ENCODE data around the gene PITPNM3. TPM values are rescaled to one million over a fixed set of nuclear protein-coding genes. Genes with fewer than 3 reads are reported as not detected.

The PITPNM3 gene
- total and polyA plus RNA-seq, 2 of the 8 experiments (the other 6 are each of a cell fraction or from before 2014, with no cell fraction given), result 1.7 to 3.1 TPM

DNA sequence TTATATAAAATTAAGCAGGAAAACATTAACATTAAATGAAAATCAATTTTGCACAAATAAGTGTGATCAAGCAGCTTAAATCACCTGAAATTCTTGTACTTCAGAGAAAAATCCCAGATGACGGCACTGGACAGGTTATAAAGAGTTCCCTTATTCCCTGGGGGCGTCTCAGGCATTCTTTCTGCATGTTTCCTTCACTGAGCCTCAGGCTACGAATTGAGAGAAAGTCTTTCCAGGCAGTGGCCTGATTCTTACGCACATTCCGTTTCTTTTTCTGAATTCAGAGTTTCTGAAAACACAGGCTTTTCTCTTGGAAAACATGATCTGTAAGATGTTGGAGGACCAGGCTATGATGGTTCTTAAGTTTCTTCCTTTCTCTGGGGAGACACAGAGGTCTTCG lies 22.1 kb upstream of the PITPNM3 start:
- ChIA-PET POLR2A (ENCODE audit: partially characterized antibody) (interaction anchor here (1.1 to 1.2 kb wide), 2 partner anchors 29 to 109 kb away, joined by 3 read pairs; no protein-coding TSS in a partner anchor), CTCF (ENCODE audit: partially characterized antibody) (interaction anchor here (0.6 to 3.2 kb wide), 5 partner anchors 9 to 106 kb away, joined by 3 to 19 read pairs (median 4); no protein-coding TSS in a partner anchor)
- Histone ChIP-seq H3K4ac (replicated peaks; ENCODE audit: insufficient read length, low read depth, low read length) (no peak overlapping the region), H4K8ac (ENCODE audit: extremely low read depth, insufficient read depth, low read length) (no peak overlapping the region), H3K18ac (ENCODE audit: extremely low read depth, low read length) (no peak overlapping the region), H3K9ac (replicated peaks in 1 of 4; ENCODE audit: extremely low read depth in 1 of 4, low read depth in 3 of 4, low read length in 3 of 4) (no peak overlapping the region), H2AK5ac (ENCODE audit: low read depth, low read length) (no peak overlapping the region), H3K56ac (replicated peaks; ENCODE audit: insufficient read length, low read depth, low read length) (no peak overlapping the region), H2BK120ac (replicated peaks; ENCODE audit: low read depth, low read length) (no peak overlapping the region), H3K36me3 (ENCODE audit: control insufficient read depth in 2 of 4, insufficient read depth in 4 of 4, low read length in 3 of 4) (peaks cover 0 to 20% (median 9%) of the 10 kb centered on the region in 4 experiments; a peak in 5 of 8 replicates), H3K79me1 (ENCODE audit: low read depth, low read length) (no peaks in the 10 kb centered on the region; the same call in 1 of the 2 replicates), H3K9me3 (ENCODE audit: insufficient read depth in 2 of 2, low read depth in 1 of 2, low read length in 1 of 2) (peaks cover 0 to 3% of the 10 kb centered on the region in 2 experiments; a peak in 1 of 4 replicates), H4K20me1 (replicated peaks in 1 of 2; ENCODE audit: control insufficient read depth in 1 of 2, insufficient read depth in 2 of 2, low read length in 2 of 2) (no peaks in the 10 kb centered on the region), H2AFZ (ENCODE audit: low read length) (no peak overlapping the region), H3K4me3 (ENCODE audit: extremely low read depth in 1 of 4, insufficient read depth in 2 of 4, low read depth in 3 of 4, low read length in 4 of 4) (no peak overlapping the region), H3K27me3 (replicated peaks in 1 of 4; ENCODE audit: control insufficient read depth in 3 of 4, extremely low read depth in 1 of 4, insufficient read depth in 3 of 4, low read length in 3 of 4) (no peaks in the 10 kb centered on the region), H2BK5ac (ENCODE audit: low read depth, low read length) (no peak overlapping the region), H3K14ac (ENCODE audit: insufficient read length) (no peak overlapping the region), H3K23ac (ENCODE audit: insufficient read length) (no peak overlapping the region), H4K91ac (replicated peaks; ENCODE audit: insufficient read length, low read length) (no peak overlapping the region), H2BK20ac (ENCODE audit: low read length) (no peak overlapping the region), H4K5ac (ENCODE audit: insufficient read length, low read depth, low read length) (no peak overlapping the region), H3K4me1 (replicated peaks in 1 of 4; ENCODE audit: control insufficient read depth in 3 of 4, insufficient read depth in 4 of 4, low read length in 3 of 4) (peaks cover 0 to 10% (median 4%) of the 10 kb centered on the region in 4 experiments; a peak in 4 of 7 replicates), H3K27ac (ENCODE audit: low read depth, low read length) (no peak overlapping the region), H3K4me2 (ENCODE audit: insufficient read depth in 1 of 2, low read depth in 2 of 2, low read length in 2 of 2) (no peak overlapping the region), H2BK12ac (ENCODE audit: low read depth, low read length) (no peak overlapping the region), H2BK15ac (ENCODE audit: low read length) (no peak overlapping the region), H3K23me2 (ENCODE audit: low read depth, low read length) (no peaks in the 10 kb centered on the region), H3K79me2 (ENCODE audit: control insufficient read depth in 1 of 2, insufficient read depth in 2 of 2, low read length in 2 of 2) (no peaks in the 10 kb centered on the region)
- 83% methylated on average over 6 of the region's 6 CpGs; no CpG with 5 or more reads in 1 of the 2 experiments for WGBS, 2 experiments (ENCODE audit: extremely low coverage in 1 of 2, insufficient coverage in 1 of 2, insufficient read length in 1 of 2, insufficient replicate concordance in 2 of 2, low coverage in 1 of 2, low lambda C conversion rate in 2 of 2, missing lambda C conversion rate in 1 of 2)
- DNase-seq (ENCODE audit: low read depth in 1 of 2, low spot score in 2 of 2), result no peak
- FAIRE-seq, result no peak
- TF ChIP-seq CEBPB (IDR thresholded peaks at IDR 0.05; ENCODE audit: low read depth, low read length) (no peak), HDAC2 (IDR thresholded peaks at IDR 0.05; ENCODE audit: borderline replicate concordance in 1 of 2, low read depth in 2 of 2, low read length in 2 of 2) (no peak), JUN (IDR thresholded peaks at IDR 0.05; ENCODE audit: low read depth, low read length) (no peak), EP300 (IDR thresholded peaks at IDR 0.05; ENCODE audit: borderline replicate concordance in 1 of 2, low read depth in 2 of 2, low read length in 2 of 2) (no peak), TAF1 (IDR thresholded peaks at IDR 0.05; ENCODE audit: low read depth, low read length) (no peak), SIRT6 (IDR thresholded peaks at IDR 0.05; ENCODE audit: low read length) (no peak), CBX8 (IDR thresholded peaks at IDR 0.05; ENCODE audit: borderline replicate concordance, low read depth, low read length) (no peak), KDM1A (IDR thresholded peaks at IDR 0.05; ENCODE audit: borderline replicate concordance, low read length) (no peak), TAF7 (optimal IDR thresholded peaks at IDR 0.05; ENCODE audit: borderline replicate concordance, low read depth, low read length) (no peak), SP4 (IDR thresholded peaks at IDR 0.05; ENCODE audit: low read length) (no peak), KDM4A (IDR thresholded peaks at IDR 0.05; ENCODE audit: low read depth, low read length, severe bottlenecking) (no peak), EZH2 (IDR thresholded peaks at IDR 0.05; ENCODE audit: low read depth, low read length, severe bottlenecking) (no peak), SAP30 (IDR thresholded peaks at IDR 0.05; ENCODE audit: insufficient read depth, insufficient replicate concordance, low read length) (no peak), CHD1 (IDR thresholded peaks at IDR 0.05; ENCODE audit: low read depth, low read length) (no peak)
